Measurements from ENCODE around the gene SLC16A13. TPM values are rescaled to one million over a fixed set of nuclear protein-coding genes. Genes with fewer than 3 reads are reported as not detected.
"Not testable (repeated sequence)": the region's sequence is repeated elsewhere in the genome, so short reads cannot be mapped to it uniquely, and the experiment has no call there.

Gene SLC16A13
- polyA plus RNA-seq, 3 donors, result 3.3 to 4.6 (median 4.5) TPM

DNA sequence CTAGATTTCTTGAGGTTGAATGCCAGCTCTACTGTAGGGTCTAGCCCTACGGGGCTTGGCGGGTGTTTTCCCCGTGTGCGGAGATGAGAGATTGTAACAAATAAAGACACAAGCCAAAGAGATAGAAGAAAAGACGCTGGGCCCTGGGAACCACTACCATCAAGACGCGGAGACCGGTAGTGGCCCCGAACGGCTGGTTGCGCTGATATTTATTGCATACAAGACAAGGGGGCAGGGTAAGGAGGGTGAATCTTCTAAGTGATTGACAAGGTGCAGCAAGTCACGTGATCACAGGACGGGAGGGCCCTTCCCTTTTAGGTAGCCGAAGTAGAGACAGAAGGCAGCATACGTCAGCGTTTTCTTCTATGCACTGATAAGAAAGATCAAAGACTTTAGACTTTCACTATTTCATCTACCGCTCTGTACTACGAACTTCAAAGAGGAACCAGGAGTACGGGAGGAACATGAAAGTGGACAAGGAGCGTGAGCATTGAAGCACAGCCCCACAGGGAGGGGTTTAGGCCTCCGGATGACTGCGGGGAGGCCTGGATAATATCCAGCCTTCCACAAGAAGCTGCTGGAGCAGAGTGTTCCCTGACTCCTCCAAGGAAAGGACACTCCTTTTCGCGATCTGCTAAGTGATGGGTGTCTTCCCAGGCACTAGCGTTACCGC is 11.0 kb downstream of the SLC16A13 start:
- DNase-seq (ENCODE audit: extremely low read depth in 1 of 11, low read depth in 9 of 11, low spot score in 4 of 11), result not testable (repeated sequence)

DNA sequence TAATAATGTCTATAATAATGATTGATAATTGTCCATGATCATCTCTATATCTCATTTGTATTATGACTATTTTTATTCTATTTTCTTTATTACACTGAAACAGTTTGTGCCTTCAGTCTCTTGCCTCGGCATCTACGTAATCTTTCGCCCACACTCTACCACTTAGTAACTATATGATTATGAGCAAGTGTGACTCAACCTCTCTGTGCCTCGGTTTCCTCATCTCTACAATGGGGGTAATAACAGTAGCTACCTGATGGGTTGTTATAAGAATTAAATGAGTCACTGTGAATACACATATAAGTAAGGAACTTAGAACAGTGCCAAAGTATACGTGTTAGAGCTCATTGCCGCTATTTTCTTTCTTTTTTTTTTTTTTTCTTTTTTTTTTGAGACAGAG is 11.8 kb downstream of the SLC16A13 start:
- DNase-seq (ENCODE audit: extremely low read depth in 1 of 11, low read depth in 9 of 11, low spot score in 4 of 11), result no peak

DNA sequence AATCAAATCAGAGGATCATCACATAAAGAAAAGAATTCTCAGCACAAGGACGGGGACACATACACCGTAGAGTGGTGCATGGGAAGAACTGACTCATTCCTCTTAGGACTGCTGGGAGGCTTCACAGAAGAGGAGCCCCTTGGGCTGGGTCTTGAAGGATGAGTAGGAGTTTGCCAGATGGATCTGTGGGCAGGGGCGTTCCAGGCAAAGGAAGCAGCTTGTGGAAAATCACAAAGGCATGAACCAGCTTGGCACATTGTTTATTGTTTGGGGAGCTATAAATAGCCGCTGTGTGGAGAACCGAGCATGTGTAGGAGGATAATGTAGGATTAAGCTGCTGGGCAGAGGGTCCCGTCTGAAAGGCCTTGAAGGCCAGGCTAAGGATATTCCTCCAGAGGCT is 13.2 kb downstream of the SLC16A13 start:
- no peak for DNase-seq (ENCODE audit: extremely low read depth in 1 of 11, low read depth in 9 of 11, low spot score in 4 of 11)

- DNase-seq (ENCODE audit: extremely low read depth in 1 of 11, low read depth in 9 of 11, low spot score in 4 of 11), result not testable (repeated sequence)
Measured at GRCh38 chr17:7050583-7050982, 14.8 kb downstream of the SLC16A13 start.

GRCh38 chr17:7056386-7056785 is 20.6 kb downstream of the SLC16A13 start:
- DNase-seq (ENCODE audit: extremely low read depth in 1 of 11, low read depth in 9 of 11, low spot score in 4 of 11), result no peak

DNA sequence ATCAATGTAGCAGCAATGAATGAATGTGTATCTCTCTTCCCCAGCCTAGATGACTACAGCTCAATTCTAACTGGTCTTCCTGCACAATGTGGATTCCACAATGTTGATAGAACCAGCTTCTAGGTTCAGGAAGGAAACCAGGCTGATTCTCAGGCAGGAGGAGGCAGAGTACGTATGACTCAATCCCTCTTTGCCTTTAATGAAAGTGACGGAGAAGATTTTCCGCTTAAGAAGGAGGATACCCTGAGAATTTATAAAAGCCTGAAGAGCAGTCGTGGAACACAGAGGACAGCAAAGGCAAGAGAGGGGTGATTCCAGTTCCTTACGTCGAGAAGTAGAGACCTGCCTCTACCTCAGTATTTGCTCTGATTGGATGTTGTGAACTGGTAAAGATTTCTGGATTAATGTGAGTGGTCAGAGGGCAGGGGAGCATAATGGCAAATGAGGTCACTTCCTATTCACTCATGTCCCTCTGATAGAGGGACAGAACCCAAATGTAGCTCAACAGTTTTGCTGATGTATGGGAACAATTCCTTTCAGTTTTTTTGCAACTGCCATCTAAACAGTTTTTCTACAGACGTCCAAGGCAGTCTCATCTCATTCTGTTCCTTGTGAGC is 23.1 kb downstream of the SLC16A13 start:
- DNase-seq (ENCODE audit: extremely low read depth in 1 of 11, low read depth in 9 of 11, low spot score in 4 of 11), result no peak

- no peak for DNase-seq (ENCODE audit: extremely low read depth in 1 of 11, low read depth in 9 of 11, low spot score in 4 of 11)
Measured at GRCh38 chr17:7060165-7060891, 24.5 kb downstream of the SLC16A13 start.

DNA sequence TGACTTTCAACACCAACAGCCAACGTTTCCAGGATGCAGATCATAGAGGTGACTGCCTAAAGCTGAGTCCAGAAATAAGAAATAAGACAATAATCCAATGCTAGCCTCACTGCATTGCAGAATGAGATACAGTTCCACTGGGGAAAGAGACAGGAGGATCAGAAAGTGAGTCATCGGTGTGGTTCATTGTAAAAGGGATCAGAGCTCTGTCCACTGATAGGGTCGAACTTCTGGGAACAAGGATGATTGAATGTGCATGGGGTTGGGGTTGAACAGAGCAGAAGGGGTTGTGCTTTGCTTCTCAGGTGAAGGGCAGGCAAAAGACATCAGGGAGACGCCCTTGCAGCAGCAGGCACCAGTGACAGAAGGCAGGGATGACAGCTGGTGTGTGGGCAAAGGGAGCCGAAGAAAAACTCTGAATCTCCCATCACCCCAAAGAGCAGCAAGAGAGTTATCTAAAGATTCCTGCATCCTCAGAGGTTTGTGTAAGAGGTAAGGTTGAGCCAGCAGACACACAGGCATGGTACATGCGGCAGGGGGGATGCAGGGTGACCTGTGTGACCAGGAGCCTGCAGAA is 27.8 kb downstream of the SLC16A13 start:
- no peak for DNase-seq (ENCODE audit: extremely low read depth in 1 of 11, low read depth in 9 of 11, low spot score in 4 of 11)

- no peak for DNase-seq (ENCODE audit: extremely low read depth in 1 of 11, low read depth in 9 of 11, low spot score in 4 of 11)
Measured at GRCh38 chr17:7064261-7064660, 28.4 kb downstream of the SLC16A13 start.

DNA sequence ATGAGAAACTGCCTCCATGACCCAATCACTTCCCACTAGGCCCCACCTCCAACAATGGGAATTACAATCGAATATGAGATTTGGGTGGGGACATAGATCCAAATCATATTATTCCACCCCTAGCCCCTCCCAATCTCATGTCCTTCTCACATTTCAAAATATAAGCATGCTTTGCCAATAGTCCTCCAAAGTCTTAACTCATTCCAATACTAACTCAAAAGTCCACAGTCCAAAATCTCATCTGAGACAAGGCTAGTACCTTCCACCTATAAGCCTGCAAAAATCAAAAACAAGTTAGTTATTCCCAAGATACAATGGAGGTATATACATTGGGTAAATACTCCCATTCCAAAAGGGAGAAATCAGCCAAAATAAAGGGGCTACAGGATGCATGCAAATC is 31.4 kb downstream of the SLC16A13 start:
- no peak for DNase-seq (ENCODE audit: extremely low read depth in 1 of 11, low read depth in 9 of 11, low spot score in 4 of 11)

GRCh38 chr17:7068268-7068667 is 32.5 kb downstream of the SLC16A13 start:
- no peak for DNase-seq (ENCODE audit: extremely low read depth in 1 of 11, low read depth in 9 of 11, low spot score in 4 of 11)

DNA sequence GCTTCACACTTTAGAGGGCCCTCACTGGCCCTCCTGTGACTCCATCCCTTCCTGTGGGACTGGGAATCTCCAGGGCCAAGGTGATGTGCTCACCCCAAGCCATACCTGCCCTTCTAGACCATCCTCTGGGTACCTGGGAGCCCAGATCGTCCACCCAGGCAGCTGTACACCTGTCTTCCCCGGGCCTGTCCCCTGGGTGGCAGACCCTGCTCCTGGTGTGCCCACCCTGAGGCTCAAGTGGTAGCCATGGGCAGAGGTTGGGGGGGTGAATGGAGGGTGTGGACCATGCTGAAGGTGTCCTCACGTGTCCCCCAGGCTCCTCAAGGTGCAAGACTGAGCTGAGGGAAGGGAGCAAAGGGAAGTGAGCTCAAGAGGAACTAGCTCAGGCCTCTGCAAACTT is 34.9 kb downstream of the SLC16A13 start:
- no peak for DNase-seq (ENCODE audit: extremely low read depth in 1 of 11, low read depth in 9 of 11, low spot score in 4 of 11)

DNA sequence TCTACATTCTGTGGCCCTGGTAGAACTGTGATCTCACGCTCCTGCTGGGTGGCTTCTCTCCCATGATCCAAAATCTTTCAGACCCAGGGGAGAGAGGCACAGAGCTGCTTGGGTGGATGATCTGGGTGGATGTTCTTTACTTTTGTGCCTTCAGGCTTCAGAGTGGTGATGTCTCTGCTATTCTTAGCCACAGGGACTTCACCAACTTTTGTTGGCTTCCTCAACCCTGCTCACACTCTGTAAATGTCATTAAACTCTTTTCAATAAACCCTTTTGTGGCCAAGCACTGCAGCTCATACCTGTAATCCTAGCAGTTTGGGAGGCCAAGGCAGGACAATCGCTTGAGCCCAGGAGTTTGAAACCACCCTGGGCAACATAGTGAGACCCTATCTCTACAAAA is 36.6 kb downstream of the SLC16A13 start:
- DNase-seq (ENCODE audit: extremely low read depth in 1 of 11, low read depth in 9 of 11, low spot score in 4 of 11), result no peak

DNA sequence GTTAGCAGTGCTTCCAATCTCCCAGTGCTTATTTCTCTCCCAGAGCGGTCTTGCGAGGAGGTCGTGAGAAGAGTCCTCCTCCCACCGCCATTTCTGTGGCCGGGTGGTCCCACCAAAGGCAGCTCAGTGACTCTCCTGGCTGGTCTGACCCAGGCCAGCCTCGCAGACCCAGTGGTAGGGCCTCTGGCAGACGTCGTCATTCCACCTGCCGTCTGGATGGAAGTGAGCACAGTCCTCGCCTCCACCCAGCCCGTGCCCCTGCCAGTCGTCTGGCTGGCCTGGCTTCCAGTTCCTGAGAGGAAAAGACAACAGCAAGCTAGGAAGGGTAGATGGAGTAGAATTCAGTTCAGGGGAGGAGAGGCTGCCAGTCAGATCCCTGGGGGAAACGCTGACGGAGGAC is 39.1 kb downstream of the SLC16A13 start:
- DNase-seq (ENCODE audit: extremely low read depth in 1 of 11, low read depth in 9 of 11, low spot score in 4 of 11), result no peak

GRCh38 chr17:7077911-7078546 is 42.2 kb downstream of the SLC16A13 start:
- DNase-seq (ENCODE audit: extremely low read depth in 1 of 11, low read depth in 9 of 11, low spot score in 4 of 11), result no peak

DNA sequence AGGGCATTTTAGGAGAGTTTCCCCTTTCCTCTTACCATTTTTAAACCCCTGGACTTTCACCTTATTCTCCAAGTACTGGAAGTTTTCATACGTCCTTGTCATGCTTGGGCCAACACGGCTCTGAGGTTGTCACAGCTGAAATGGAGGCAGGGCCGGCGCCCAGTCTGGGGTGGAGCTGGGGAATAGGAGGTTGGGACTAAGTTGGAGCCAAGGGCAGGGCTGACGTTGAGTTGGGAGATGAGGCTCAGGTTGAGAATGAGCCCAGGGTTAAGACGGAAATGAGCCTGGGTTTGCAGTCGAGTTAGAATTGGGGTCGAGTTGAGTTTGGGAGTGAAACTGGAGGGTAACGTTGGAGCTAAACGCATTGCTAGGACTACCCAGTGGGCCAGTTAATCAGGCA is 42.9 kb downstream of the SLC16A13 start:
- no peak for DNase-seq (ENCODE audit: extremely low read depth in 1 of 11, low read depth in 9 of 11, low spot score in 4 of 11)

- no peak for DNase-seq (ENCODE audit: extremely low read depth in 1 of 11, low read depth in 9 of 11, low spot score in 4 of 11)
Measured at GRCh38 chr17:7079581-7080455, 44.0 kb downstream of the SLC16A13 start, which contains the start of gene CLEC10A. TSS of gene CLEC10A (minus strand) at chr17:7080251. CDS start at chr17:7078812, 1,439 bp downstream.

- no peak for DNase-seq (ENCODE audit: extremely low read depth in 1 of 11, low read depth in 9 of 11, low spot score in 4 of 11)
Measured at GRCh38 chr17:7080456-7081041, 44.7 kb downstream of the SLC16A13 start.

Data from renal cortex interstitium (tissue), 11 donors.